Measurements from ENCODE around the gene NPW.

- TF ChIP-seq EZH2phosphoT487 (IDR thresholded peaks at IDR 0.05; ENCODE audit: insufficient read depth, low read depth) (no peak), EZH2 (IDR thresholded peaks at IDR 0.05; ENCODE audit: insufficient read depth, poor library complexity, severe bottlenecking) (no peak)
Observed at GRCh38 chr16:2043667-2044451, 24.3 kb downstream of the NPW start.

Measured in GM23248 (cell line).